Activated T-cell treated with anti-CD3 and anti-CD28 coated beads, Interleukin-2, amount 50 U/mL, for 48 hours (primary cell): ENCODE results near the gene PIEZO1.

Experiments
- DNase-seq, 2 experiments: peaks; one replicate each; pipeline ENCODE4 v3.0.0-alpha.2; 2020

The PIEZO1 gene

DNA sequence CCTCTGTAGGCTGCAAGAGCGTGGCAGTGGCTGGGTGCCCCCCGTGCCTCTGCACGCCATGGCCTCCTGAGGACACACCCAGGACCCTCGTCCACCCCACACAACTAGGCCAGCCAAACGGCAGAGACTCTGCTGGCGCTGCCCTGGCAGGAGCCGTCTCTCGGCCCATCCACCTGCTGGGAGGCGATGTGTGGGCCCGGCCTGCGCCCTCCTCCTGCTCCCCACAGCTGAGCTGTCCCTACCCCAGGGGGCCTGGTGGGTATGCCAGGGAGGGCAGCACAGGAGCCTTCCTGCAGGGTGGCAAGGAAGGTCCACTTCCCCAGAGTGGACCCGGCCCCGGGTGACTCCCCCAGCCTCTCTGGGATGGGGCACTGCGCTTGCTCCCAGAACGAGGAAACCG is 85.8 kb downstream of the PIEZO1 start:
- DNase-seq: no peak

DNA sequence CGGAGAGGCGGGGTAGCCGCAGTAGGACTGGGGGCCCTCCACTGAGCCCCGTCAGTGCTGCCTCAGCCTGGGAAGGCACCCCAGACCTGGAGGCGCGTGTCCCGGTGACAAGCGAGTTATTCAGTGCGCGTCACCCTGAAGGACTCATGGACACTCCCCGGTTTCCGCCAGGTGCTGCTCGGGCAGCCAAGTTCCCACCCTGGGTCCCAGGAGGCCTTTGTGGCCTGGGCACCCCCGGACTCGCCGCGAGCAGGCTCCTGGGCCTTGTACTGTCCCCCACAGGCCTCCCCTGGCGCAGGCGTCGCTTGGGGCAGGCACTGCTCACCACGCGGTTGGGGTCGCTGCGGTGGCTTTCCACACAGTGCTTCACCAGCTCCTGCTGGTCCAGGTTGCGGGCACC is 86.4 kb downstream of the PIEZO1 start:
- DNase-seq: no peak

DNA sequence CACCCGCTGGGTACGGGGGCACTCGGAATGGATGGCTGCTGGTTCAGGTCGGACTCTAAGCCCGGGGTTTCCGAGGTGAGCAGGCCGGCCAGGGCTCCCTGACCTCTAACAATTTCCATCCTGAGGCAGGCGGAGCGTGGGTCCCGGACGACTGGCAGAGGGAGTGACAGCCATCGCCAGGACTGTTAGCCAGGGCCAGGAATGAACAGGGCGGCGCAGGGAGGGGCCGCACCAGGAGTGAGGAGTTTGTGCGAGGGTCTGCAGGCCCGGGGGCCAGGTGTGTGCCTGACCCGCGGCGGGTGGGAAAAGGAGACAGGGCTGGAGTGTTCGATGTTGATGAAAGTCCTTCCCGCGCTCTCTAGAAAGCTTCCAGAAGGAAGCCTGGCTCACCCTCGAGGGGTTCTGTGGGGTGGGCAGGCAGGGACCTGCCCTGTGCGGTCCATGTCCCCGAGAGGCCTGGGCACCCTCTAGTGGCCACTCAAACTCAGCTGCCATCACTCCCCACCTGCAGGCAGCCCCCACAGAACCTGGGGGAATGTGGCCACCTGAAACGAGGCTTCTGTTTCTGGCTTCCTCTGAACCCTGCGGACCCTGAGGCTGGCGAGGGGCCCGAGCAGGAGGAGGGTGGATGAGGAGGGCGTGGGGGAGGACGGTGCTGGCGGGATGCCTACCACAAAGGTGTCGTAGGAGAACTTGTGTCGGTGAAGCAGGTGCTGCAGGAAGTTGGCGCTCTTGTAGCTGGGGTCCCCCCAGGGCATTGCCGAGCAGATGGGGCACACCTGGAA is 87.0 kb downstream of the PIEZO1 start:
- no peak for DNase-seq

DNA sequence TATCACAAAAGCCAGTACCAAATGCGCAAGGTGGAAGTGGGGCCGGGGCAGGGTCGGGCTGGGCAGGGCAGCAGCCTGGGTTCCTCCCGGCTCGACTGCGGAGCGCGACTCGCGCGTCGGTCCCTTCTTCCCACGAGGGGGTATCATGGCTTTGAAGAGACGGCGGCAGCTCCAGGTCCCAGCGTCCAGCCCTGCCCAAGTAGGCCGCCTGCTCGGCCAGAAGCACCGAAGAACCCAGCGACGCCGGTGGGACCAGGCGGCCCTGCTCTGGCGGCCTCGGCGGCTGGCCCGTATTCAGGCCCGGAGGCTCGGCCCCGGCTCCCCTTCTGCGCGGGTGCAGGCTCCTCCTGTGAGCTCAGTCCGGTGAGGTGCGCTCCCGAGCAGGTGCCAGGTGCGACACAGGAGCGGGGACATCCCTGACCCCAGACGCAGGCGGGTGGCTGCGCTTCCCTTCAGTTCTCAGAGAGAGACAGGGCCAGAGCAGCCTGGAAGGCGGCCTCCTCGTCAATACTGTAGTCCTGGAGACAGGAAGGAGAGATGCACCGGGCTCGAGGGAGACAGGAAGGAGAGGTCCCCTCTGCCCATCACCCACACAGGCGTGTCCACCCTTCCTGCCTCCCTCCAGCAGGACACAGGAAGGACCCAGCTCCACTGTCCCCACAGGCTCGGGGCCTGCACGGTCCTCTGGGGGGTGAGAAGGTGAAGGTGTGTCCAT is 87.7 kb downstream of the PIEZO1 start:
- DNase-seq: no peak

DNA sequence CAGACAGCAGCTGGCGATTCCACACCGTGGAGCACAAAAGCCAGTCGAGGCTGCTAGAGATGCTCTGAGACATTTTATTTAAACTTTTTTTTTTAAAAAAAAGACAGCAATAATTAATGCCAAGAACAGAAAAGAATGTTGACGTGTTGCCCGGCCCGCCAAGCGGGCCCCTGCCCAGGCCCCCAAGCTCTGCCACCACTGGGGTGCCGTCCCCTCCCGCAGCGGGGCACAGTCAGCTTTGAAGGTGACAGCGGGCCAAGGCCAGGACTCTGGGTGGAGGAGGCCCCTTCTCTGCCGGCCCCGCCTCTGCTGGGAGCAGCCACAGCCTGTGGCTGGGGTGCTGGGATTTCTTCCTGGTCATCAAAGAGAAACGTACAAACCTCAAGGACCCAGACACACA is 88.6 kb downstream of the PIEZO1 start:
- no peak for DNase-seq

DNA sequence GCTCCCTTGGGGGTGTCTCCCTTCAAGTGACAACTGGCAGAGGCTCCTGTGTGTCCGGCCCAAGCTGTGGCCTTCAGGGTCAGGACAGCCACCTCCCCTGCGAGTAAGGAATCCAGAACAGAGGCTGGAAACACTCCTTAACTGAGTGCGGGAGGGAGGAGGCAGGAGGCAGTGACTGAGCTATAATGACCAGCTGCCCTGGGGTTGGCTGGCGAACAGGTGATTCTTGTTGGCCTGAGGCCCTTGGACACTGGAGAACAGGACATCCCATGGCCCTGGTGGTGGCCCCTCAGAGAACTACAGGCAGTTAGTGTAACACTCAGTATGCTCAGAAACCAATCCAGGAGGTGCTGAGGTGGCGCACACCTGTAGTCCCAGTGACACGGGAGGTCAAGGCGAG is 89.3 kb downstream of the PIEZO1 start:
- no peak for DNase-seq

DNA sequence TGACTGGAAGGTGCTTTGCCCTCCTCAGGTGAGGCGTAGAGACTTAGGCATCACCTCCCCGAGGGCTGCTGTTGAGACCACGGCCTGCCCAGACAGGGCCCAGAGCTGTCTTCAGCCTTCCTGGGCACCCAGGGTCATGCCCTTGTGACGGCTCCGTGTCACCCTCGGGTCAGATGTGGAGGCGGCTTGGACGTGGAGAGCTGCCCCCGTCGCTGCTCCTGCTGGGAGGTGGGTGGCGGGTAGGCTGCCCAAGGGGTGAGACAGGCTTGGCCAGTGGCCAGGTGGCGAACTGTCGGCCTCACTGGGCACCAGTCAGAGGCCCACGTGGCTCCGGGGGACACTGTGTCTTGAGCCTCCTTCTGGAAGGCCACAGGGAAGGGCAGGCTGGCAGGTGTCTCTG is 89.8 kb downstream of the PIEZO1 start:
- DNase-seq: no peak

DNA sequence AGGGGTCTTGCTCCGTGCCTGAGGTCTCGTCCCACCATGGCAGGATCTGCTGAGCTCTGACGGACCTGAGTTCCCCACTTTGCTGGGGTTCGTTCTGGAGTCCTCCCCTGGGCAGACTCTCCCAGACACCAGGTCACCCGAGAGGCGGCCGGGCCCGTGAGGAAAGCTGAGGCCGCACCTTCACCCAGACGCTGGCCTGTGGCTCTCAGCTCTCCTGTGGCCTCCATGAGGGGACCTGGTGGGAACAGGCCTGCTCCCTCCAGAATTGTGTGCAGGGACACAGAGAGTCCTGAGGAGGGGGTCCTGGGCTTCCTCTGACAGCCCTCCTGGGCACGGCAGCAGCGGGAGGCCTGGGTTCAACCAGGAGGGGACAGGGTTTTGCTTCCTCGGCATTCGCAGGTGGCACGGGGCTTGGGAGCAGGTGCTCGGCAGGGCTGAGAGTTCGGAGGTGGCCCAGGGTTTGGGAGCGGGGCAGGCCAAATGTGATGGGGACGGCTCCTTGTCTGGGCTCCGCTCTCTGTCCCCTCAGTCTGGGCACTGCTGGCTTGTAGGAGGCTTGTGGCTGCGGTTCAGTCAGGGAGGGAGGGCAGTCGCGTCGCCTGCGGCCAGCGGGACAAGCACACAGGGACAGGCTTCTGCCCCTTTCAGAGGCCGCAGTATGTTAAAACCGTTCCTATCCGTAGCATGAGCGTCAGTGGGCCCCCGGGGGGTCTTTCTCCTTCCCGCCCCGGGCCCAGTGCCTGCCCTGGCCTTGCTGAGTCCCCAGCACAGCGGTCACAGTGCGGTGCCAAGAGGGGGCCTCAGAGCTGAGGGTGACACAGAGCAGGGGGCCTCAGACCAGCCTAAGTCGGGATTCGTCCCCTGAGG is 90.6 kb downstream of the PIEZO1 start:
- no peak for DNase-seq

DNA sequence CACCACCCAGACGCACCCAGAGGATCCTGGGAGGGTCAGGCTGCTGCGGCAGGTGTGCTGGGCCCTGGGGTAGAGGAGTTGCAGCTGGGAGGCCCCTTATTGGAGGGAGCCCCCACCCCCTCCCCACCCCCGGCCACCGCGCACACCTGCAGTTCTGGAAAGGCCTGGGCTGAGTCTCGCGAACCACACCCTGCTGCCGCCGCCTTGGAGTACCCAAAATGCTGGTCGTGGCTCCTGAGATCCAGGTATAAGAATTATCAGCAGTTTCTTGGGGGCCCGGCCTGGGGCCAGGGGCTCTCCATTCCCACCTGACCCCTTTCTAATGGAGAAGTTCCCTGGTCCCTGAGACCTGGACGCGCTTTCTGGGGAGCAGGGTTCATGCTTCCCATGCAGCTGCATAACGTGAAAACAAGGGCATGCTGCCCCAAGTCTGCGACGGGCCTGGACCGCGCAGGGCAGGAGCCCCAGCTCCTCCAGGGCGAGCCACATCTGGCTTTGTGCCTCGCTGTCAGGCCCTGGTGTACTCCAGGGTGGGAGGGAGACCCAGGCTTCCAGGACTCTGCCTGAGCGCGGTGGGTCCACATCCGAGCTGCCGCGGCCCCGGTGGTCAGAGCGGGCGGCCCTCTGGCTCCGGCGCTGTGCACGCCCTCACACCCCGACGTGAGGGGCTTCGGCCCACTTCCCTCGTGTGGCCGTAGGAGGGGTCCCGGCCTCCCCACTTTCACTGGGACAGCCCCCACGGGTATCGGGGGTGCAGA is 91.4 kb downstream of the PIEZO1 start:
- no peak for DNase-seq

DNA sequence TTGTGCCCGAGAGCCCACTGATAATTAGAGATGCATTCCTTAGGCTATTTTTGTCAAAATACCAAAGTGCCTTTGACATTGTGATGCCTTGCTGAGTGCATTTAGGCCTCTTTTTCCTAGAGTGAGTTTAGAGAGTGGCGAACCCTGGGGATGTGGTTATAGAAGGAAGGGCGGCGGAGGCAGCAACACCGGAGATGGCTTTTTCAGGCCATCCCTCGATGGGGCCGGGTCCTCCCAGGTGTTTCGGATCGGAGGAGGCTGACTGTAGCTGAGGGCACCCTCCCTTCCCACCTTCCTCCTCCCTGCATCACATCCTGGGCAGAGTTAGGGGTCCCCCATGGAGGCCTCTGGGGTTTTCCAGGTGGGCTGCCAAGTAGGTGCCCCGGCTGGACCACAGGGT is 92.2 kb downstream of the PIEZO1 start:
- no peak for DNase-seq

DNA sequence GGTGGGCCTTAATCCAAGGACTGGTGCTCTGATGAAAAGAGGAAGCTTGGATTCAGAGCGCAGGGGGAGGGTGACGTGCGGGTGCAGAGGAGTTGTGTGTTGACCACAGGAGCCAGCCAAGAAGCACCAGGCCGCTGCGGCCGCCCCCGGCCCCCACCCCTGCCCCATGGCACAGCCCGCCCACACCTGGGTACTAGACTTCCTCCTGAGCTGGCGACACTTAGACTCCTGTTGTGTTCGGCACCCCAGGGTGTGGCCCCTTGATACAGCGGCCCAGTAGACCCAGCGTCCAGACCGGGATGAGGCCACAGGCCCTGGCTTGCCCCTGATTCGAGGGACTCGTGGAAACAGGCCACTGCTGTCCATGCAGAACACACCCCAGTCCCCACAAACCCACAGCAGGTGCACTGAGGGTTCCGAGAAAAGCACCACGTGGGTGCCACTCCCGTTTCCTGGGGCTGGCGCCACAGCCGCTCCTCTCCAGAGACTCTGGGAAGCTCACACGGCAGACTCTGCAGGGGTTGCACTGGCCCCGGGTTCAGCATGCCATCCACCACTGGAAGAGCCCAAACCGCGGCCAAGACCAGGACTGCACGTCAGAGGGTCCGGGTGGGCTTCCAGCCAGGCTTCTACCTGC is 93.0 kb downstream of the PIEZO1 start:
- peak; percentile 44 to 49 for DNase-seq

DNA sequence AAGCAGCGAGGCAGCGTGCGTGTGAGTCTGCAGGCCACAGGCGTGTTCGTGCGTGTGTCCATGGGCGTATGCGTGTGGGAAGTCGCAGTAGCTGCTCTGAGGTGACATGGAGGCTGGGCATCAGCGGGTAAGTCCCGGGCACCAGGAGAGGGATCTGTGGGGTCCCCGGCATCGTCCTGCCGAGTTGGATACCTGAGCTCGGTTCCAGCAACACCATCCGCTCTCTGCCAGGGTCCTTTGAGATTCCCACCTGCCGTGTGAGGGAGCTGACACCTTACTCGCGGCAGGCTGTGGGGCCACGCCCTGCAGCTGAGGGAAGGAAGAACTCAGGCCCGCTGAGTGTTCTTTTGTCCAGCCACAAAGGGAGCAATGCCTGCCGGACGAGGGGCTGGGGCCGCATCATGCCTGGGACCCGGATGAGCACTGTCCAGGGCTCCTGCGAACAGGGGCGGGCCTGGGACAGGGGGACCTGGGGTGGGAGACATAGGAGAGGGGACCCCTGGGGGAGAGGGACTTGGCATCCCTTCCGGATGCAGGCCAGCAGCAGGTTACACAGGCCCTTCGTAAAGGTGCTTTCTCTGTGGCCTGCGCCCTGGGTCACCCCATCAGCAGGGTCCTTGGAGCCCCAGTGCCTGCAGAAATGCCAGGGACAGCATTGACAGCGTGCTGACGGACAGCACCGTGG is 93.7 kb downstream of the PIEZO1 start:
- no peak for DNase-seq

DNA sequence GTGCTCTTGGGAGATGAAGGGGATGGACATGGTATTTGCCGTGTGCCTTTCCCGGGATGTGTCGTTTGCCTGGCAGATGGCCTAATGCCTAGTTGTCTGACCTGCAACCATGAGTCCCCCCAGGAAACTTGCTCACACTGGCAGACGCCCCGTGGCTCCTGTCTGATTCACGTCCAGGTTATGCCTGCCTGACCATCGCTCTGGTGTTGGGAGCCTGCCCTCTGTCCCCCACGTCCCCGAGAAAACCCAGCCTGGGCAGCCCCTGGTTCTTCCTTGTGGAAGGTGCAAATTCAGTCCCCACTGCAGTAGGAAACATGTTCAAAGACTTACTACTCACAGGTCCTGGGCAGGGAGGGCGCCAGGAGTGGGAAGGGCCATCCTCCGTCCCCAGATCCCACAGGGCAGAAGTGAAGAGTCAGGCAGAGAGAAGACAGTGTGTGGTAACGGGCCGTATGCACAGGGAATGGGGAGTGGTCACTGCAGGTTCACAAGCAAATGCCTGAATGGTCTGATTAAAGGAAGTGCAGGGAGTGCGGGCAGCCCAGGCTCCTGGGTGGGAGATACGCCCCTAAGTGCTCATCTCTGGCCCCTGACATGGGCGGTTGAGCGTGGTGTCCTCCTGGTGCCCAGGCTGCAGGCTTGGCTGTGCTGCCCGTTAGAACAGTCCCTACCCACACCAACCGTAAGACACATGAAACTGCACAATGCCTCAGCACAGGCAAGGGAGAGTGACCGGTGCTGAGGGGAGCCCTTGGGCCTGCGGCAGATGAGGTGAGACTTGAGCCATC is 94.5 kb downstream of the PIEZO1 start:
- DNase-seq: no peak

DNA sequence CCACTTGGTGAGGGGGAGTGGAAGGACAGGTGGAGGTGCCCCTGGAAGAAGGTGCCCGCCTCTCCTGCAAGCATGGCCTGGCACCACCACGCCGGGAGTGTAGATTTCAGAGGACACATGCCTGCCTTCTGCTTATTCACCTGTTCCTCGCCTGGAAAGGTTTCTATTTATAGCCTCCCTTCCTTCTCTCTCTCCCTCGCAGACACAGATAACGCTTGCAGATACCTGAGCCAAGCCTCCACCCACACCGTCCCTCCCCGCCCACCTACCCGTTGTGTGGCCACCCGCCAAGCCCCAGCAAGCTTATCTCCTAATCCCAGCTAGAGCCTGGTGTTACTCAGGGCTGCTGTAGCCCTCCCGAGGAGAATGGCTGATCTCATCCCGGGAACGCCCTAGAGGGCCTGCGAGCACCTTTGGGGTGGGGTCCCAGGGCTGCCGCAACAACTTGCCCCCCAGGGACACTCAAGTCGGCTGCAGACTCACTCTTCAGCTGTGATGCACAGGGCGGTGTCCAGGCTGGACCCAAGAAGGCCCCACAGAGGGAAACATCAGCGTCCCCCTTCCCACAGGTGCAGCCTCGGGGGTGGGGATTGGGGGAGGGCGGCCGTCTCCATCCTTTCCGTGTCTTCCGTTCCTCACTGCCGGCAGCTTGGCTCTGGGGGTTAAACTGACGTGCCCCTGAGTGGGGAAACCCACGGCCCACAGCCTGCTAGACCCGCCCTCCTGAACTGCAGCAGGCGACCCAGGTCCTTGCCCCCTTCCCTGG is 96.8 kb downstream of the PIEZO1 start:
- DNase-seq: no peak

DNA sequence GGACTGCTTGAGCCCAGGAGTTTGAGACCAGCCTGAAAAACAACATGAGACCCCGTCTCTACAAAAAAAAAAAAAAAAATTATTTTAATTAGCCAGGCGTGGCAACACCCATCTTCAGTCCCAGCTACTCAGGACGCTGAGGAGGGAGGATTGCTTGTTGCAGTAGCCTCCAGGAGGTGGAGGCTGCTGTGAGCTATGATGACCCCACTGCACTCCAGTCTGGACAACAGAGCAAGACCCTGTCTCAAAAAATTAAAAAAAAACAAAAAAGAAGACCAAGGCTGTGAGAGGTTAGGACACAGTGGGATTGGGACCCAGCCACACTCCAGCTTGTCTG is 97.4 kb downstream of the PIEZO1 start:
- DNase-seq: no peak

DNA sequence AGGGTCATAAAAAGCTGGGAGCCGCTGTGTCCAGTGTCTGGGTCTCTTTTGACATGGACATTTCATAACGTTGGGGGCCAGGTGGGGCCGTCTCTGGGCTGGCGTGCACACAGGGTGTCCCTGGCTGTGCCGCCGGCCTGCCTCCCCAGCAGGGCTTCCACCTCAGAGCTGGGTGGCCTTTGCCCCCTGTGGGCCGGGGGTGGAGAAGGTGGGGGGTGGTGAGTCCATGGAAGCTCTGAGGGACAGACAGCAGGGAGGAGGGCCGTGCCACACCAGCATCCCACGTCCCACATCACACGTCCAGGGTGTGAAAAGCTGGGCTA is 97.8 kb downstream of the PIEZO1 start:
- DNase-seq: no peak

DNA sequence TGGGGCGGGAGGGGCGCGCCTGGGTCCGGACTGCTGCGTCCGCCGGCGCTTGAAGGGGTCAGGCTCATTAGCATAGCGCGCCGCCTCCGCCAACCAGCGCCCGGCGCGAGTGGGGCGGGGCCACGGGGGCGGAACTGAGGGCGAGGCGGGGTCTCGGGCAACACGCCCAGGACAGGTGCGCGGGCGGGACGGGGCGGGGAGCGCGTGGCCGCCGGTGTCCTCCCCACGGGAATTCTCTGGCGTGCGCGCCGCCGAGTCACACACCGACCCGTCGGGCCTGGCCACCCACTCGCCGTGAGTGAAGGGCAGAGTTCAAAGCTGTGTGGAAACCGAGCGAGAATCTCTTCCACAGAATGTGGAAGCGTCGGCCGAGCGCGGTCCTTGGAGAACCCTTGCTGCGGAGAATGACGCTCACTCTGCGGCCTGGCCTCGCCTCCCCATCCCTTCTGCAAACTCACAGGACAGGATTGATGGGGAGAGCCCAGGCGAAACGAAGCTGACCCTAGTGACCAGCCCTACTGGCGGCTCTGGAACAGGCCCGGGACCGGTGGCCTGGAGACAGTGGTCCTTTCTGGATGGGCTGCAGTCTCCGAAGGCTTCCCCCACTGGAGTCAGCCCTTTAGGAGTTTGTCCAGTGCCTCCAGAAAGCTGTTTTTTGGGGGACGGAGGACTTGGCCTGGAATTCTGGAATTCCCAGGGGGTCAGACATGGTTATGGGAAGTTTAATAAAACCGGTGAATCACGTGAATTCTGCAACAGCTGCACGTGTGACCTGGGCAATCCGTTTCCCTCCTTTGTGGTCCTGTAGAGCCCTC is 98.4 kb downstream of the PIEZO1 start, which contains the start of gene SNAI3:
Gene SNAI3 (minus strand): TSS at position 69 of the 815 bp plus-strand sequence. CDS start 101 bp downstream, outside the sequence.
- DNase-seq: peak; percentile 94

DNA sequence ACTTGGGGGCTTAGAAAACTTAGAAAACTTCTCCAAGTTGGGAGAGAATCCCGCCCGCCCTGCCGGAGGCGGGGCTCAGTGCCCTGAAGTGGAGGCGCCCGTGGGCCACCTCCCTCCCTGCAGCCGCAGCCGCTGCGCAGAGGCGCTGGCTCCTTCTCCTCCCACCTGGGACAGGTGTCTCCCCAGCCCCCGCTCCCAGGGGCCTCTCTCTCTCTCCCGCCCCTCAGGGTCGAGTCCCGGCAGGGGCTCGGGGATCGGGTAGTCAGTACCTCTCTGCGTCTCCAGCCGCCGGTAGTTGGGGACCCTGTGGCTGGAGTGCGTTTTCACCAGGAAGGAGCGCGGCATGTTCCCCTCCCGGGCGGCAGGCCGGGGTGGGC is 99.0 kb downstream of the PIEZO1 start:
- DNase-seq: no peak
